Erythroblast (primary cell): ENCODE measurements around the gene FAH.

ENCODE experiments used
- GATA1 ChIP-seq: IDR thresholded peaks from 2 replicates; pipeline ENCODE4 v1.6.1; 2011; ENCODE audit warnings: low read depth, mild to moderate bottlenecking, control low read depth, low read length, moderate library complexity
- POLR2A ChIP-seq: IDR thresholded peaks from 2 replicates; pipeline ENCODE4 v1.6.1; 2011; ENCODE audit warnings: mild to moderate bottlenecking, low read length

DNA sequence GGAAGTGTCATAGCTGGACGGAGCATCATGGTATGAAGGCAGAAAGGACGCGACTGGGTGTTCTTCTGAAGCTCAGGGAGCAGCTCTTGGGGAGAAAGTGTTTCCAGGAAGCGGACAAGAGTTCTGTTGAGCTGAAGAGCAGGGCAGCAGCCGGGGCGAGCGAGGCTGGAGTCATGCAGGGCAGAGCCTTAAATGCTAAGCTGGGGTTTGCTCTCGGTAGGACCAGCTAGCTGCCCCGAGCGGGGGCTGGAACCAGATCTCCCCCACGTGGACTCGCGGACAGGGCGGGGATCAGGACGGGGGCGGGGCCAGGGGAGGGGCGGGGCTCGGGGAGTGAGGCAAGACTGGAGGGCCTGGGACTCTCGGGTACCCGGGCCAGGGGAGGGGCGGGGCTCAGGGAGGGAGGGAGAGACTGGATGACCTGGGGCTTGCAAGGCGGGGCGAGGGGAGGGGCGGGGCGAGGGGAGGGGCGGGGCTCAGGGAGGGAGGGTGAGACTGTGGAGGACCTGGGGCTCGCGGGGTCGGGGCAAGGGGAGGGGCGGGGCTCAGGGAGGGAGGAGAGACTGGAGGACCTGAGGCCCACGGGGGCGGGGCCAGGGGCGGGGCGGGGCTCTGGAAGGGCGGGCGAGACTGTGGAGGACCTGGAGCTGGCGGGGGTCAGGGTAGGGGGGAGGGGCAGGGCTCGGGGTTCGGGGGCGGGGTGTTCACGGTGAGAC, 461 bp upstream of the FAH start:
- TF ChIP-seq POLR2A (no peak), GATA1 (no peak)
